Right atrium auricular region (tissue), 2 donors: Measurements from ENCODE around the gene ZNF248. TPM values are rescaled to one million over a fixed set of nuclear protein-coding genes. Genes with fewer than 3 reads are reported as not detected.

Experiments
- DNase-seq: peaks from one replicate; pipeline ENCODE4 v3.0.0-alpha.2; 2019; ENCODE audit warnings: low spot score
- H3K27ac ChIP-seq, 2 donors: fragments of 200-600 bp; sonication (generic); 1 replicate in 1 of 2; 2 replicates in 1 of 2; pipeline ENCODE4 v1.5.1; 2016 to 2019
- H3K27me3 ChIP-seq, 2 donors: fragments of 200-600 bp; sonication (generic); one replicate each; pipeline versions ENCODE4 v1.5.1 to v1.6.0; 2017 to 2019
- H3K36me3 ChIP-seq: fragments of 200-600 bp; sonication (generic); one replicate; pipeline ENCODE4 v1.5.1; 2016
- H3K4me1 ChIP-seq, 2 donors: fragments of 200-600 bp; sonication (generic); one replicate each; pipeline versions ENCODE4 v1.5.1 to v1.6.0; 2017 to 2019
- H3K4me3 ChIP-seq, 2 donors: fragments of 200-600 bp; sonication (generic); 1 replicate in 1 of 2; 2 replicates in 1 of 2; pipeline ENCODE4 v1.5.1; 2017 to 2019; ENCODE audit warnings: mild to moderate bottlenecking in 1 of 2, moderate library complexity in 1 of 2
- H3K9me3 ChIP-seq, 2 donors: fragments of 200-600 bp; sonication (generic); one replicate each; pipeline ENCODE4 v1.5.1; 2019
- CTCF ChIP-seq, 2 donors: fragments of 200-600 bp; sonication (generic); IDR thresholded peaks; one replicate each; pipeline ENCODE4 v1.5.1; 2019; ENCODE audit warnings: antibody characterized with exemption in 2 of 2
- total RNA-seq, 2 donors: library from RNA; depleted of rRNA; stranded (reverse); fragments of >200 nt; gene quantifications; one replicate each; pipeline ENCODE4 v1.1.0, GENCODE V29; 2016

The ZNF248 gene
- total RNA-seq, 2 donors from 2014 or later, result 7.5 to 9.2 TPM

DNA sequence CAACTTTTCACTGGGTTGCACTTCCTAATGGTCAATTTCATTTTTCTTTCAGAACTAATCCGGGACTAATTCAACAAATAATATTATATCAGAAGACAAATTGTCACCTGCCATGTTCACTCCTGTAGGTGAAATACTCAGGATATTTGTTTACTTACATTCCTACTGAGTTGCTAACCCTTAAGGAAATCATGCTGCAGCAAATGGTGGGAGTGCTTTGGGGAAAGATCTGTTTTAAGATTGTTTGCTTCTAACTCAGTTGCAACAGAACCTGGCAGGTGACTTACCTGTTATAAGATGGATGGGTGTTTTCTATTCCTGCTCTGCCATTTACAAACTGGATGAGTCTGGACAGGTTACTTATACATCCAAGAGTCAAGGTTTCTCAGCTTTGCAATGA, 81.8 kb downstream of the ZNF248 start:
- no peaks in the 10 kb centered on the region for H3K36me3 ChIP-seq
- DNase-seq, result no peak
- TF ChIP-seq CTCF (IDR thresholded peaks at IDR 0.05), result no peak
- no peak overlapping the region for H3K4me3 ChIP-seq
- no peaks in the 10 kb centered on the region for H3K4me1 ChIP-seq
- H3K27me3 ChIP-seq, result no peaks in the 10 kb centered on the region
- H3K9me3 ChIP-seq, result peaks cover 0 to 3% of the 10 kb centered on the region in 2 donors
- no peak overlapping the region for H3K27ac ChIP-seq

- H3K4me1 ChIP-seq, result no peaks in the 10 kb centered on the region
- no peak overlapping the region for H3K27ac ChIP-seq
- no peak overlapping the region for H3K4me3 ChIP-seq
- DNase-seq, result no peak
- H3K9me3 ChIP-seq, result no peaks in the 10 kb centered on the region
- H3K27me3 ChIP-seq, result no peaks in the 10 kb centered on the region
- no peak for TF ChIP-seq CTCF (IDR thresholded peaks at IDR 0.05)
- no peaks in the 10 kb centered on the region for H3K36me3 ChIP-seq
Observed at GRCh38 chr10:37774351-37774750, 83.1 kb downstream of the ZNF248 start.

- no peak overlapping the region for H3K27ac ChIP-seq
- DNase-seq, result no peak
- no peak overlapping the region for H3K4me3 ChIP-seq
- no peak for TF ChIP-seq CTCF (IDR thresholded peaks at IDR 0.05)
- H3K4me1 ChIP-seq, result no peaks in the 10 kb centered on the region
- no peaks in the 10 kb centered on the region for H3K36me3 ChIP-seq
- H3K9me3 ChIP-seq, result peaks cover 3 to 28% of the 10 kb centered on the region in 2 donors
- H3K27me3 ChIP-seq, result no peaks in the 10 kb centered on the region
Observed at GRCh38 chr10:37765216-37765615, 92.2 kb downstream of the ZNF248 start.

GRCh38 chr10:37763132-37763531, 94.3 kb downstream of the ZNF248 start:
- H3K4me1 ChIP-seq, result no peaks in the 10 kb centered on the region
- DNase-seq, result no peak
- peaks cover 3 to 28% of the 10 kb centered on the region in 2 donors for H3K9me3 ChIP-seq
- H3K36me3 ChIP-seq, result no peaks in the 10 kb centered on the region
- H3K27me3 ChIP-seq, result no peaks in the 10 kb centered on the region
- no peak overlapping the region for H3K4me3 ChIP-seq
- no peak for TF ChIP-seq CTCF (IDR thresholded peaks at IDR 0.05)
- H3K27ac ChIP-seq, result no peak overlapping the region

GRCh38 chr10:37762287-37762686, 95.1 kb downstream of the ZNF248 start:
- no peak for DNase-seq
- no peak for TF ChIP-seq CTCF (IDR thresholded peaks at IDR 0.05)
- H3K27me3 ChIP-seq, result no peaks in the 10 kb centered on the region
- peaks cover 3 to 28% of the 10 kb centered on the region in 2 donors for H3K9me3 ChIP-seq
- H3K4me3 ChIP-seq, result no peak overlapping the region
- no peaks in the 10 kb centered on the region for H3K36me3 ChIP-seq
- H3K27ac ChIP-seq, result no peak overlapping the region
- H3K4me1 ChIP-seq, result no peaks in the 10 kb centered on the region

- DNase-seq, result no peak
- no peak overlapping the region for H3K27ac ChIP-seq
- H3K36me3 ChIP-seq, result no peaks in the 10 kb centered on the region
- no peaks in the 10 kb centered on the region for H3K4me1 ChIP-seq
- H3K4me3 ChIP-seq, result no peak overlapping the region
- no peak for TF ChIP-seq CTCF (IDR thresholded peaks at IDR 0.05)
- H3K27me3 ChIP-seq, result no peaks in the 10 kb centered on the region
- H3K9me3 ChIP-seq, result peaks cover 3 to 27% of the 10 kb centered on the region in 2 donors
Observed at GRCh38 chr10:37760817-37761216, 96.6 kb downstream of the ZNF248 start.
